Mesenchymal stem cell (in vitro differentiated cells and primary cell): ENCODE measurements around the gene MEAK7.

ENCODE experiments used
- DNase-seq: peaks from one replicate; pipeline ENCODE4 v3.0.0-alpha.2; 2013
- H2AFZ ChIP-seq: one replicate; pipeline ENCODE4 v1.6.1; 2013; ENCODE audit warnings: low read depth, mild to moderate bottlenecking, control low read depth, inconsistent platforms, low read length, moderate library complexity
- H2AK5ac ChIP-seq: 2 replicates; pipeline ENCODE4 v1.6.1; 2013; ENCODE audit warnings: low read length, moderate library complexity, mild to moderate bottlenecking, inconsistent platforms; ENCODE audit not compliant: severe bottlenecking
- H2BK120ac ChIP-seq: one replicate; pipeline ENCODE4 v1.6.1; 2013; ENCODE audit warnings: low read depth, mild to moderate bottlenecking, inconsistent platforms, low read length, moderate library complexity
- H2BK12ac ChIP-seq, 2 experiments: one replicate each; pipeline ENCODE4 v1.6.1; 2013; ENCODE audit warnings: inconsistent platforms in 2 of 2, low read length in 2 of 2, mild to moderate bottlenecking in 2 of 2, moderate library complexity in 2 of 2, control low read depth in 1 of 2
- H2BK15ac ChIP-seq: one replicate; pipeline ENCODE4 v1.6.1; 2013; ENCODE audit warnings: mild to moderate bottlenecking, low read depth, inconsistent platforms; ENCODE audit not compliant: poor library complexity, severe bottlenecking
- H2BK5ac ChIP-seq: 2 replicates; pipeline ENCODE4 v1.6.1; 2013; ENCODE audit warnings: low read depth, mild to moderate bottlenecking, low read length, control low read depth, inconsistent platforms; ENCODE audit not compliant: poor library complexity, severe bottlenecking
- H3K14ac ChIP-seq, 2 experiments: one replicate each; pipeline ENCODE4 v1.6.1; 2013; ENCODE audit warnings: inconsistent platforms in 2 of 2, low read length in 2 of 2, control low read depth in 1 of 2, mild to moderate bottlenecking in 1 of 2, moderate library complexity in 1 of 2
- H3K18ac ChIP-seq, 2 experiments: one replicate each; pipeline ENCODE4 v1.6.1; 2013; ENCODE audit warnings: inconsistent platforms in 2 of 2, low read length in 2 of 2, control low read depth in 1 of 2, low read depth in 1 of 2, mild to moderate bottlenecking in 1 of 2
- H3K23ac ChIP-seq, 2 experiments: one replicate each; pipeline ENCODE4 v1.6.1; 2013; ENCODE audit warnings: inconsistent platforms in 2 of 2, low read length in 2 of 2, mild to moderate bottlenecking in 2 of 2, moderate library complexity in 2 of 2, control low read depth in 1 of 2
- H3K27ac ChIP-seq: 2 replicates; pipeline ENCODE4 v1.5.1; 2013; ENCODE audit warnings: mild to moderate bottlenecking, moderate library complexity, low read length, control low read depth, inconsistent platforms; ENCODE audit not compliant: poor library complexity, severe bottlenecking
- H3K27me3 ChIP-seq, 2 experiments: 2 replicates each; pipeline versions ENCODE4 v1.6.1 to v1.7.0; 2013; ENCODE audit warnings: low read length in 2 of 2, mild to moderate bottlenecking in 2 of 2, moderate library complexity in 2 of 2, control low read depth in 1 of 2, inconsistent platforms in 1 of 2; ENCODE audit not compliant: control insufficient read depth in 1 of 2, insufficient read depth in 1 of 2
- H3K36me3 ChIP-seq, 2 experiments: 2 replicates each; pipeline versions ENCODE4 v1.6.1 to v1.7.0; 2013; ENCODE audit warnings: low read length in 2 of 2, control low read depth in 1 of 2, inconsistent platforms in 1 of 2, low read depth in 1 of 2, mild to moderate bottlenecking in 1 of 2; ENCODE audit not compliant: insufficient read depth in 2 of 2, control insufficient read depth in 1 of 2
- H3K4ac ChIP-seq, 2 experiments: one replicate each; pipeline ENCODE4 v1.6.1; 2013; ENCODE audit warnings: inconsistent platforms in 2 of 2, low read length in 2 of 2, mild to moderate bottlenecking in 2 of 2, moderate library complexity in 2 of 2, control low read depth in 1 of 2, low read depth in 1 of 2
- H3K4me1 ChIP-seq: 2 replicates; pipeline ENCODE4 v1.6.1; 2013; ENCODE audit warnings: low read depth, low read length, control low read depth; ENCODE audit not compliant: control insufficient read depth, insufficient read depth
- H3K4me2 ChIP-seq: 2 replicates; pipeline ENCODE4 v1.6.1; 2013; ENCODE audit warnings: low read length, mild to moderate bottlenecking, inconsistent platforms; ENCODE audit not compliant: poor library complexity, severe bottlenecking
- H3K4me3 ChIP-seq, 2 experiments: 2 replicates each; pipeline versions ENCODE4 v1.5.1 to v1.7.0; 2013; ENCODE audit warnings: low read length in 2 of 2, mild to moderate bottlenecking in 2 of 2, control low read depth in 1 of 2, low read depth in 1 of 2; ENCODE audit not compliant: insufficient read depth in 1 of 2
- H3K79me1 ChIP-seq: replicated peaks from 2 replicates; pipeline ENCODE4 v1.6.1; 2013; ENCODE audit warnings: mild to moderate bottlenecking, control low read depth, low read length, inconsistent platforms; ENCODE audit not compliant: poor library complexity, severe bottlenecking
- H3K9ac ChIP-seq: 2 replicates; pipeline ENCODE4 v1.7.0; 2013; ENCODE audit warnings: mild to moderate bottlenecking, low read length, moderate library complexity
- H3K9me3 ChIP-seq: 2 replicates; pipeline ENCODE4 v1.7.0; 2013; ENCODE audit warnings: mild to moderate bottlenecking, low read length; ENCODE audit not compliant: control insufficient read depth
- H4K8ac ChIP-seq: one replicate; pipeline ENCODE4 v1.6.1; 2013; ENCODE audit warnings: inconsistent platforms, mild to moderate bottlenecking, low read length, moderate library complexity
- H4K91ac ChIP-seq: one replicate; pipeline ENCODE4 v1.6.1; 2013; ENCODE audit warnings: mild to moderate bottlenecking, low read length, inconsistent platforms
- WGBS: methylation state at CpG from one replicate; pipeline ENCODE4 v1.1.7; 2013; ENCODE audit warnings: mixed read lengths; 5-methylcytosine and 5-hydroxymethylcytosine counted together

MEAK7 gene

GRCh38 chr16:84514295-84514873 is 9.9 kb upstream of the MEAK7 start:
- Histone ChIP-seq H3K4me1 (peaks cover 18% of the 10 kb centered on the region), H3K9ac (no peak overlapping the region), H3K27ac (no peak overlapping the region), H2BK120ac (no peak overlapping the region), H3K4me2 (no peak overlapping the region), H3K36me3 (no peaks in the 10 kb centered on the region), H3K4ac (no peak overlapping the region), H3K79me1 (no peaks in the 10 kb centered on the region), H2BK5ac (no peak overlapping the region), H3K9me3 (no peaks in the 10 kb centered on the region), H2AFZ (no peak overlapping the region), H2AK5ac (peak overlapping the region; percentile 51), H3K4me3 (no peak overlapping the region), H3K23ac (no peak overlapping the region), H3K27me3 (no peaks in the 10 kb centered on the region), H2BK12ac (peak overlapping the region in 1 of 2 experiments; percentile 37), H4K91ac (peak overlapping the region; percentile 22), H3K14ac (no peak overlapping the region), H3K18ac (no peak overlapping the region), H2BK15ac (peak overlapping the region; percentile 6), H4K8ac (no peak overlapping the region)
- DNase-seq: no peak
- 80% methylated on average over 11 of the region's 14 CpGs for WGBS

- Histone ChIP-seq H3K4ac (no peak overlapping the region), H4K91ac (peak overlapping the region; percentile 18), H2BK15ac (no peak overlapping the region), H3K36me3 (no peaks in the 10 kb centered on the region), H2AK5ac (peak overlapping the region; percentile 88), H3K79me1 (no peaks in the 10 kb centered on the region), H3K4me3 (no peak overlapping the region), H2AFZ (no peak overlapping the region), H3K9me3 (no peaks in the 10 kb centered on the region), H3K27ac (no peak overlapping the region), H3K18ac (peak overlapping the region; percentile 35 to 37), H3K9ac (no peak overlapping the region), H3K4me2 (no peak overlapping the region), H3K27me3 (no peaks in the 10 kb centered on the region), H3K23ac (no peak overlapping the region), H2BK5ac (no peak overlapping the region), H4K8ac (no peak overlapping the region), H2BK120ac (peak overlapping the region; percentile 35), H2BK12ac (peak overlapping the region; percentile 69 to 70), H3K14ac (no peak overlapping the region), H3K4me1 (peaks cover 18% of the 10 kb centered on the region)
- no peak for DNase-seq
- 92% methylated on average over 10 of the region's 11 CpGs for WGBS
Measured at GRCh38 chr16:84513666-84514065, 9.2 kb upstream of the MEAK7 start.

GRCh38 chr16:84513123-84513522 is 8.7 kb upstream of the MEAK7 start:
- H3K9me3 ChIP-seq: no peaks in the 10 kb centered on the region

GRCh38 chr16:84511831-84512230 is 7.4 kb upstream of the MEAK7 start:
- H2BK120ac ChIP-seq: no peak overlapping the region
- H3K36me3 ChIP-seq: no peaks in the 10 kb centered on the region
- H3K18ac ChIP-seq: peak overlapping the region in 1 of 2 experiments; percentile 28
- H3K79me1 ChIP-seq: no peaks in the 10 kb centered on the region
- H3K4ac ChIP-seq: no peak overlapping the region
- H2BK12ac ChIP-seq: peak overlapping the region; percentile 59 to 76
- no peak overlapping the region for H3K23ac ChIP-seq
- no peak overlapping the region for H3K4me2 ChIP-seq
- H2AK5ac ChIP-seq: peak overlapping the region; percentile 83
- no peak overlapping the region for H3K27ac ChIP-seq
- 86% methylated on average over 13 of the region's 13 CpGs for WGBS
- no peak overlapping the region for H2AFZ ChIP-seq
- DNase-seq: no peak
- no peak overlapping the region for H4K8ac ChIP-seq
- H3K14ac ChIP-seq: peak overlapping the region in 1 of 2 experiments; percentile 63
- H3K27me3 ChIP-seq: no peaks in the 10 kb centered on the region
- H3K9ac ChIP-seq: peak overlapping the region; percentile 55
- no peak overlapping the region for H3K4me3 ChIP-seq
- H3K9me3 ChIP-seq: no peaks in the 10 kb centered on the region
- peak overlapping the region; percentile 22 for H2BK5ac ChIP-seq
- H3K4me1 ChIP-seq: peaks cover 15% of the 10 kb centered on the region
- peak overlapping the region; percentile 83 for H2BK15ac ChIP-seq
- H4K91ac ChIP-seq: peak overlapping the region; percentile 9

More at GRCh38 chr16:84513123-84513522, 8.7 kb upstream of the MEAK7 start:
- no peak overlapping the region for H2BK15ac ChIP-seq
- H3K4me2 ChIP-seq: no peak overlapping the region
- H2AFZ ChIP-seq: no peak overlapping the region
- no peak overlapping the region for H3K18ac ChIP-seq
- peak overlapping the region; percentile 35 for H2BK120ac ChIP-seq
- 31% methylated on average over 10 of the region's 10 CpGs for WGBS
- H2AK5ac ChIP-seq: peak overlapping the region; percentile 88
- peak; percentile 73 for DNase-seq
- H3K23ac ChIP-seq: no peak overlapping the region
- H3K4me1 ChIP-seq: peaks cover 18% of the 10 kb centered on the region
- H3K27ac ChIP-seq: no peak overlapping the region
- H3K27me3 ChIP-seq: no peaks in the 10 kb centered on the region
- no peak overlapping the region for H4K91ac ChIP-seq
- H2BK5ac ChIP-seq: no peak overlapping the region
- H3K9ac ChIP-seq: no peak overlapping the region
- no peak overlapping the region for H3K4ac ChIP-seq
- H3K36me3 ChIP-seq: no peaks in the 10 kb centered on the region
- H3K4me3 ChIP-seq: no peak overlapping the region
- H4K8ac ChIP-seq: no peak overlapping the region
- H3K14ac ChIP-seq: no peak overlapping the region
- H3K79me1 ChIP-seq: no peaks in the 10 kb centered on the region
- no peak overlapping the region for H2BK12ac ChIP-seq
